ENCODE measurements around the gene PFAS.

DNA sequence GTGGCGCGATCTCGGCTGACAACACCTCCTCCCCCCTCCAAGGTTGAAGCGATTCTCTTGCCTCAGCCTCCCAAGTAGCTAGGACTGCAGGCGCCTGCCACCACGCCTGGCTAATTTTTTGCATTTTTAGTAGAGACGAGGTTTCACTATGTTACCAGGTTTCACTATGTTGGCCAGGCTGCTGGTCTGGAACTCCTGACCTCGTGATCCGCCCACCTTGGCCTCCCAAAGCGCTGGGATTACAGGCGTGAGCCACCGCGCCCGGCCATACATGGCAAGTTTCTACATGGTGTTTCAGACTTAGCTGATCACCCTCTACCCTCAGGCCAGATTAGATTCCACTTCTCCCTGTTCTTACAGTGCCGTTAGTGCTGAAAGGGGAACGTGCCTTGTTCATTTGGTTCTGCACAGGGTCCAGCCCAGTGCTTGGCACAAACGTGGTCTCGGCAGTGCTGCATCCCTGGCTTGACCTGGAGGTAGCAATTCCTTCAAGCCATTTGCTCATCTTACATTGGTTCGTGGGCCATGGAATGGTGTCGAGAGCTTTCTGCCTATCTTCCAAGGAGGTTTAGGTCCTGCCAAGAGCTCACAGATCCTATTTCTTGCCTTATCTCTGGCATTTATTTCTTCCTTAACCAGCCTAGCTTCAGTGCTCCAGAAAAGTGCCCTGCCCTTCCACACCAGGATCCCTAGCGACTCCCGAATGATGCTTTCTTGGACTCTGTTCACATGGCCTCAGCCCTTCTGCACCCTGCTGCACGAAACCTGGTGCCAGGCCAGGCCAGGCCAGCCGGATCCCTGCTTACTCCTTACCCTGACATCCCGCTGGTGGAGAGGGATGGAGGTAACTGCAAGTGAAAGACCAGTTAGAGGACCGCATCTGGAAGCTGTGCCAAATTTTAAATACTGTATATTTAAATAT lies 23.9 kb upstream of the PFAS start:
- TF ChIP-seq CTCF (IDR thresholded peaks at IDR 0.05 in 4 of 5, conservative IDR thresholded peaks at IDR 0.05 in 1 of 5) (no peak), POLR2A (IDR thresholded peaks at IDR 0.05) (no peak)
